ENCODE results near the gene CDH23.

CDH23 gene

DNA sequence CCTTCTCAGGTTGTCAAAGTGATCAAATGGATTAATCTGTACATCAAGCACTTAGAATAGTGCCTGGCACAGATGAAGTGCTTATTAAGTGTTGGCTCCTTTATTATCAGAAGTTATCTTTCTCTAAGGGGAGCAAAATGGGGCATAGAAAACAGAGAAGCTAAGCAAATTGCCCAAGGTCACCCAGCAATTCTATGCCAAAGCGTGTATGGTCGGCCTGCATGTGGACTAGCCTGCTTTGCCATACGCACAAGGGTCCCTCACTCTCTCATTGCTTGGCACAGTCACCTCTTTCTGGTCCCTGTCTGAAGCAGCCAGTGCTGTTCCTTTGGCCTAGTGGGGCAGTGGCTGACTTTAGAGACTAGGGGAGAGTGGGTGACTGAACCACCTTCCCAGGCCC, 45.3 kb downstream of the CDH23 start:
- DNase-seq = no peak

DNA sequence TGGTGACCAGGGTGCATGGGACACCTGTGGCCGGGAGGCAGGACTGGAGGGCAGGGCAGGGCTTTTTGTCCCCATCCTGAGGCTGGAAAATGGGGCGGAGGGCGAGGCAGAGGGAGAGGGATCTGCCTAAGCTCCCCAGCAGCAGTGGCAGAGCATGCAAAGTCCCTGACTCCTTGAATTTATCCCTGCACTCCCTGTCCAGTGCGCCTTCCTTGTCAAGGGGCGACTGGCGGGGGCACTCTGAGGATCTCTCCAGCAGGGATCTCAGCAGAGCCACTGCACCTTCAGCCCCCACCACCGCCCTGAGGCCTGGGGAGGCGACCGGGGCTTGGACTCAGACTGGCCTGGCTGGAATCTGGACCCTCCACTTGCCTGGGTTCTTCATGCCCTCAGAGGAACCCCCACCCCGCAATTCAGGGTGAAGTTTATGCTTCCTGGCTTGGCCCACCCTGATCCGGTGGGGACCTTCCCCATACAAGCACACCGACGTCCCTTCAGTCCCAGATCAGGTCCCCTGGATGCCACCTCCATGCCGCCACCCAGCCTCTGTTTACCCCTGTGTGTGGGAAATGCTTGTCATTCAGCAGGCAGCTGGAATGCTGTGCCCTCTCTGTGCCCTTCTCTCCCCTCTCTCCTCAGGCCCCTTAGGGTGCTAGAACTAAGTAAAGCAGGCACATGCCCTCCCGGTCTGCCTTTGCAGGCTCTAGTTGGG, 46.3 kb downstream of the CDH23 start:
- no peak for DNase-seq

DNA sequence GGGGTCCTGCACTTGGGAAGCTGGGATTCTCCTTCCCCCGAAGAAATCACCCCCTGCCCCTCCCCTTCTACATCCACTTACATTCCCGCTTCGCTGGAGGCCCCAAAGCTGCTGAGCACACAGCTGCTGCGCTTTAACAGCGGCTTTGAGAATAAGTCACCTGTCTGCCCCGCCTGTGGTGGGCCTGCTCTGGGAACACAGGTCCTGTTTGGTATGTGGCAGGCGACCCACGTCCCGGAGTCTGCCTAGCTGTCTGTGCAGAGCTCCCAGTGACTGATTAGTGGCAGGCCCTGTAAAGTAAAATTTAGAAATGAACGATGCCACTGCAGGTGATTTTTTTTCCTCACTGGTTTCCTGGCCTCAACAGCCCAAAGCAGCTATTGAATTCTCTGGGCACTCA, 47.0 kb downstream of the CDH23 start:
- no peak for DNase-seq

DNA sequence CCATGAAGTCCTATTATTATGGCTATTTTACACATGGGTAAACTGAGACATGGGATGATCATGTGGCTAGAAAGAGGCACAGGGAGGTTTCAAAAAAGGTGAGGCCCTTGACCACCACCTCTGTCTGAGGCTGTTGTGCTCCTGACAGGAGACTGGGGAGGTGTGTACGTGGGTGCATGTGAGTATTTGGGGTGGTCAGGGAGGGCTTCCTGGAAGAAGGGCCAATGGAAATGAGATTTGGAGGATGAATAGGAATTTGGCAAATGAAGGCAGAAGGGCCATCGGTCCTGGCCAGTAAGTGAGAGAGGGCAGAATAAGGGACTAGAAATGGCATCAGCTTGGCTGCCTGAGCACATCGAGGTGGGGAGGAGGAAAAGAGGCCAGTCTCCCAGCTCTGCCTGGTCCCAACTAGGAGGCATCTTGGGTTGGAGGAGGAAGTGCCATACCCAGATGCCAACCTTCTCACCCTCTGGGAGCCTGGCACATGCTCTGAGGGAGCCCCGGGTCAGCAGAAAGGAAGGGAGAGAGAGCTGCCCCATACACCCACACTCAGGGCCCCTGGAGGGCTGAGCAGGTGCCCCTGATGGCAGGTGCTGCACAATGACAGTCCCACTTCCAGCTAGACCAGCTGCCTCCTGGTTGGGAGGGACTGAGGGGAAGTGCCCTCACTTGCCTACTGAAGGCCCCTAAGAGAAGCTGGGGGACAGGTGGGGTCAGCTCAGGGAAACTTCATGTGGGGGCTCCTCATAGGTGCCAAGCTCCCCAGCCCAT, 47.7 kb downstream of the CDH23 start:
- DNase-seq = no peak

DNA sequence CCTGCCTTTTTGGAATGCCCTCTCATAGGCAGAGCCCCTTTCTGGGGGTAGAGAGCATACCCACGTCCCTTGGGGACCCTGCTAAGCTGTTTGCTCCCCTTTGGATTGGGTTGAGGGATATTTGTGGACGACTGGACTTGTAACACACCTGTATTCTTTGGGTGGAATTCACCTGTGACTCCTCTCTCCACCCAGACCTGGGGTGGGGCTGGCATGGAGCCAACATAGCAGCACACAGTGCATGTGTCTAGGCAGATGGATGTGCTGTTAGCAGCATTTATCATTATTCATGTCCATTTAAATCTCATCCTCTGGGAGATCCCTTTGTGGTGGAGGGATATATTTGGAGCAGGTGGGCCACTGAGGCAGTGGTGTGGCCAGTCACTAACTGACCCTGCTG, 51.0 kb downstream of the CDH23 start:
- no peak for DNase-seq

DNA sequence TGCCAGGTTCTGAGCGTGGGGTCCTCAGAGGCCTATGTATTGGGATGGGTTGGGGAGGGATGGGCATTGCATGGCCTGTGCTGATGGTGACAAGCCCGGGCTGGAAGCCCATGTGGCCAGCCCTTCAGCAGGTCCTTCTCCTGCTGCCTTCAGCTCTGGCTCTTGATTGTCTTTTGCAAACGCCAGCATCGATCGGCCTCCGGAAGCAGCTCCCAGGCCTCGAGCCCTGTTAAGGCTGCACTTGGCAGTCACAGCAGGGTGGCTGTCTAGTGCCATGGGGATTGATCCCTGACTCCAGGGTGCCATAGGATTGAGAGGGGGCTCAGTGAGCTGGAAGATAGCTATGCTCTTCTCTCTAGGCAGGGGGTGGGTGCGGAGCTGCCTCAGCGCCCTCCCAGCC, 51.4 kb downstream of the CDH23 start:
- DNase-seq = no peak

DNA sequence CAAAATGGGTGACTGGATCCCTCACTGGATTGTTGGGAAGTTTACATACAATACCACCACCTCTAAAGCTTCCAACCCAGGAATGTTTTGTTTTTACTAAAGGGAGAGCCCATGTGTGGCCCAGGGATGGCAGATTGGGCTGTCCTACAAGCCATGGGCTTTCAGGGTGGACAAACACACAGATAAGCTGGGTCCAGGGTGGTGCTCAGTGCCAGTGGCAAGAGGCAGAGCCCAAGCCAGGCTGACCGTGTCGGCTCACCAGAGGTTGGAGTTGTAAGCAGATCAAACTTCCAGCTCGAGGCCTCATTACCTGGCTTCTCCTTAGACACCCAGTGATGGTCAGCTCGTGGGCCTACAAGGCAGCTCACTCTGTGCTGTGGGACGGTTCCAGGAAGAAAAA, 52.3 kb downstream of the CDH23 start:
- no peak for DNase-seq

DNA sequence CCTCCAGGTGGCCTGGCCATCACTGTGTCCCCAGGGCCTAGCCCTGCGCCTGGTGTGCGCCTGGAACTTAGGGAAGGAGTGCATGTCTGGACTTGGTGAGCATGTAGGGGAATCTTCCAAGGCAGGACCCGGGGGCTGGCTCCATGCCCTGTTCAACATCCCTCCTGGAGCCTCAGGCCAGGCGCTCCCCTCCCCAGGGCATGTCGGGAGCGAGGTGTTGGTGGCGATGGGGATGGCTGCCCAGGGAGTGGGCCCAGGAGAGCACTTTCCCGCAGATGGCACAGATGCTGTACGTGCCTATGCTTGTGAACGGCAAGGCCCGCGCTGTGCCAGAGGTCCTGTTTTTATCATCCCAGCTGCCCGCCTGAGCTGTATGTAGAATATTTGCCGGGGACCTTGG, 55.0 kb downstream of the CDH23 start:
- no peak for DNase-seq

DNA sequence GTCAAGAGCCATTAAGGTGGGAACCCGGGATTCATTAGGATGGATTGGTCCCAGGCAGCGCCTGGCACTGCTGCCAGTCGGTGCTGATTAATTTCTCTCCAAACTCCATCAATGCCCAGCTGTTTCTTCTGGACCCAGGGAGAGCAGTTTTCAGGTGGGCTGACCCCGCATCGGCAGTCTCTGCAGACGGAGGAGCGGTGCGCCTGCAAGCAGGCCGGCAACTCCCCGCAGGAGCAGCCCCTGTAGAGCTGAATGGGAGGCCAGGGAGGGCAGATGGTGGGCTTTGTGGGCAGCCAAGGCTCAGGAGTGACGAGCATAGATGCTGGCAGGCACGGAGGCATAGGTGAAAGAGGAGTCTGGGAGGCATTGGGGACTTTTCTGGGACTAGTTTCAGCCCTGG, 56.5 kb downstream of the CDH23 start:
- DNase-seq = peak in 1 of 14 donors; percentile 29

DNA sequence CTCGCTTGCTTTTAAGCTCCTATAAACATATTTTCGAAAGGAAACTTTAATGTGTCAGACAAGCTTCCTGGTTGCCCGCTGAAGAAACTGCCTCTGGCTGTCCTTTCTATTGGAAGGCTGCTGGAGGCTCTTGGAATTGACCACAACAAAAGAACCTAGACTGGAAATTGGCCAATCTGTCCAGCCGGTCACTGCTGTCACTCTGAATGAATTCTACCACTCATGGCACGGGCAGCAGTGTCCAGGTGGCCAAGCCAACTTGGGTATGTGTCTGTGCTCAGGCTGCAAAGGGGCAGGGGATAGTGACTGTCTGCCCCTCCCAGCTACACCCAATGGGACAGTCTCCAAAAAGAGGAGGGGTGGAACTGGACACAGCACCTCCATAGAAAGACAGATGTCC, 57.6 kb downstream of the CDH23 start:
- DNase-seq = peak in 1 of 14 donors; percentile 86

DNA sequence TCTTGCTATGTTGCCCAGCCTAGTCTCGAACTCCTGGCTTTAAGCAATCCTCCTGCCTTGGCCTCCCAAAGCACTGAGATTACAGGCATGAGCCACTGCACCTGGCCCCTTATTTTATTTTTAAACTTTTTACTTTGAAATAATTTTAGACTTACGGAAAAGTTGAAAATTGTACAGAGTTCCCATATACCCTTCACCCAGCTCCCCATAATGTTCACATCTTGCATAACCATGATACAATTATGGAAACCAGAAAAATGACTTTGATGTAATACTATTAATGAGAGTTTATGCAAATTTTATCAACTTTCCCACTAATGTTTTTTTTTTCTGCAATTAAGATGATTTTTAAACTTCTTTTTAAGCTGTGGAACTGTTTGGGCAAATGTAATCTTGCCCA, 58.3 kb downstream of the CDH23 start:
- DNase-seq = no peak

DNA sequence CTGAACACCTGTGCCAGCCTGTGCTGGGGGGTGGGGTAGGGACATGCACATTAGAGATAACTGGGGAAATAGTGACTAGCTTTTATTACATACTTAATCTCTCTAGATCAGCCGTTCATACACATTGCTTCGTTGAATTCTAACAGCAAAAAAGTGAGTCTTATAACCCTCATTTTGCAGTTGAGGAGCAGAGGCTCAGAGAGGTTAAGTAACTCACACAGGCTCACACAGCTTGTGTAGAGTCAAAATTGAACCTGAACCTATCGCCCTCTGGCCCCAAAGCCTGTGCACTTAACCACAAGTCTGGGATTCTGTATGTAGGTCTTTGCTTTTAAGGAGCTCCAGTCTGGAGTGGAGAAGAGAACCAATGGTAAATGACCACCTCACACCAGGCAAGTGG, 59.9 kb downstream of the CDH23 start:
- no peak for DNase-seq

DNA sequence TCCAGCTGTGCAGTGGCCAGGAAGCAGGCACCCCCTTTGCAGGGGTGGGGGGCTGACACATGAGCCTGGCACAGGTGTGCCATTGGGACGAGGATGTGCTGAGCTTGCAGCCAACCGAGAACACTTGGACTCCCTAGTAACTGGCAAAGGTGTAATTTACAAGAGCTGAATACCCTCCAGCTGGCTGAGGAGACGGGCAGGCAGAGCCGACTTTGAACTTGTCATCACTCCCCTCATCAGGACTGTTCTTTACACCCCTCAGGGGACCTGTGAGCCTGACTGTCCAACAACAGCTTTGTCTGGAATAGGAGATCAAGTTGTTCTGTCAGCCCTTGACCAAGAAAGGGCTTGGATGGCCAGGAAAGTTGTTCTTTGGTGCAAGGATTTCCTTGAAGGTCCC, 61.2 kb downstream of the CDH23 start:
- DNase-seq = no peak

DNA sequence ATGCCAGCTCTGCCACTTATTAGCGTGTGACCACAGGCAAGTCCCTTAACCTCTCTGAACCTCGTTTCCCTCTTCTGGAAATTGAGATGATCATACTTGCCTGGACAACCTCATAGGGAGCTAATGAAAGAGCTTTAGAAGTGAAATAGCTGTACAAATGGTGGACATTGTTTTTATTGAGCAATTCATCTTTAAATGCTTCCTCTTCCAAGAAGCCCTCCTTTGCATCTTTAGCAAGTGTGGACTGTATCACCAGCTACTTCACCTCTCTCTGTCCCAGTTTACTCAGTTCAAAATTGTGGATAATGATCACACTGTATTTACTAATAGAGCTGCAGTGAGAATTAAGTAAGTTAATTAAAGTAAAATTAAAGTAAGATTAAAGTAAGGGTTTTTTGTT, 61.7 kb downstream of the CDH23 start:
- no peak for DNase-seq

DNA sequence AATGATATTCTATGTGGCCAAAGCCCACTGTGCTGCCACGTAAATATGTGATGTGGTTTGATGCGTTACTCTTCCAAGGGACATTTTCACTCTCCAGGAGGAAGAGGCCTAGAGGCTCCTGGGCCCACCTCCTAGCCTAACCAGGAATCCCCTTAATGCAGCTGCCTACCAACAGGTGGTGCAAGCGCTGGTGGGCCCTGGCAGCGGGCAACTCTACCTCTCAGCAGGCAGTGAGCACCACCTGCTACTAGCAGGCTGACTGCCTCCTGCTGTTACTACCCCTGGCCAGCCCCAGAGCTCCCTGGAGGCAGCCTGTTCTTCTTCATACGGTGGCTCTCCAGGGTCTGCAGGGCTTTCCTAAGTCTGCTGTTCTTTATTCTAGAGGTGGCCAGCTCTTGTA, 62.8 kb downstream of the CDH23 start:
- no peak for DNase-seq

DNA sequence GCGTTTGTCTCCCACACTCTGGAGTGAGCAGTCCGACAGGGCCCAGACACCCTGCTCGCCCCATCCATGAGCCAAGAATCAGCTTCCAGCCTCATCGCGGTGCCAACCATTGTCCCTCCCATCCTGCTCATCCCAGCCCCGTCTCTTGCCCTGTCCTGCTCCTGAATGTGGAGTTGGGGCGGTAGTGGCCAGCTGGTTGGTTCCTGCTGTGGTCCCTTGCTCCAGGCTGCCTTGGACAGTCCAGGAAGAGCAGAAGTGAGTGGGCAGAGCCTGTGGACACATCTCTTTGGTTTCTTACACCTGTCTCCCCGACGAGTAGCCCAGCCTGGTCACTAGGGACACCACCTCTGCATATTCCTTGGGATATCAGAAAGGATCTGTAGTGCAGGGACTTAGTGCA, 63.9 kb downstream of the CDH23 start:
- DNase-seq = peak in 1 of 14 donors; percentile 24

DNA sequence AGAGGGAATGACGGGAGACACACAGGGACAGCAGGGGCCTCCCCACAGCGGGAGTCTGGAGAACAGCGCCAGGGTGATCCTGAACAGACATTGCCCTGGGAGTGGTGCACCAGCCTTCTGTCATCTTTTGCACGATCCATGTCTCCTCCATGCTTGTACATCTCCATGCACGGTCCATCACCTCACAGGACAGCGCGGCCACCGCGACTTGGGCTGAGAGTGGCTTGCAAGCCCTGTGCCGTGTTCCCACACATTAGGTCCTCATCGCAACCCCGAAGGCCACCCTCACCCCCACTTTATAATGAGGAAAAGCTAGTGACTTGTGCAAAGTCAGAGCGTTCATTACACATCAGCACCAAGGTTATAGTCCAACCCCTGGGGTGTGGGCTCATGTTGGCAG, 64.7 kb downstream of the CDH23 start:
- no peak for DNase-seq

DNA sequence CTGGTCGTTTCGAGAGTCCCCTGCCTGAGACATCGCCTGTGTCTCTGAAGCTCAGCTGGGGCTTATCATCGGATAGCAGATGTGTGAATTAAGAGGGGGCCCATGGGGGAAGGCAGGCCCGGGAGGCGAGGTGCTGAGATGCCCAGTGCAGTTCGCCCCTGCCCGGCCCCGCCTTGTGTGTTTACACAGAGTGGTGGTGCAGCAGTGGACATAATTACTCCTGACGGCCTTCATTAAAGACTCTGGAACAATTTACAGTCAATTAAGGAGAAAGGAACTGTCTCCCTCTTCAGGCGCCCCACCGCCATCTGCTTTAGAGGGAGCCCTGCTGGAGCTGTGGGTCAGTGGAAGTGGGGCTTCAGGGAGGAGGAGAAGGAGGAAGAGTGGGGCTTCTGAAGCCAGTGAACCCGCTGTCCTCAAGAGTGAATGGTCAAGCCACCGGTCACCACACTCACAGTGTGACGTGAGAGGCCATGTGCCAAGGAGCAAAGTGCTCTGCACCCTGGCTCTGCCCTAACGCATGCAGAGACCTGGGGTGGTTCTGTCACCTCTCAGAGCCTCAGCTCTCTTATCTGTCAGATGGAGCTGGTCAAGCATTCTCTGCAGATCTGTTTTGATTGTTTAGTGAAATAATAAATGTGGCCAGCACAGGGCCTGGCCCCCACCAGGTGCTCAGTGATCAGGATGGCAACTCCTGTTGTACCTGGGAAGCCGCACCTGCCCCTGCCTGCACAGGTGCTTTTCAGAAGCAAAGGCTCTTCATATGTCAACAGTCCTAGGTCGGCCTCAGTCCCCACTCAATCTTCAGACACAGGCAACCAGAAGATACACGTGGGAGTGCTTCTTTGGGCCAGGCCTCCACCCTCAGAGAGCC, 65.6 kb downstream of the CDH23 start:
- DNase-seq = peak in 1 of 14 donors; percentile 87

DNA sequence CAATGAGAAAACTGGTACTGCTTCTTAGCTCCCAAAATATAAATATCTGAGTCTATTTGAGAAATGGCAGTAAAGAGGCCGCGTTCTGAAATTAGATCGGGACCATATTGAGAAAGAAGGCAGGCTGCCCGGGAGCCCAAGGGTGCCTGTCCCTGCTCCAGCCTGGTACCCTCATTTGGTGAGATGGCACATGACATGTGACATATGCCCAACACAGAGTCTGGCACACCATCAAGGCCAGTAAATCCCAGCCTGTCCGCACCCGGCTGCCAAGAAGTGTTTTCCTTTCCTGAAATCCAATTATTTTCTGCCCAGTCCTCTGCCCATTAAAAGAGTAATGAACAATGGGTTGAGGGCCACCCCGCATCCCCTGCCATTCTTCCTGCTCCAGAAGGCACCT, 66.4 kb downstream of the CDH23 start:
- peak in 3 of 14 donors; percentile 27 to 99 (median 57) for DNase-seq

DNA sequence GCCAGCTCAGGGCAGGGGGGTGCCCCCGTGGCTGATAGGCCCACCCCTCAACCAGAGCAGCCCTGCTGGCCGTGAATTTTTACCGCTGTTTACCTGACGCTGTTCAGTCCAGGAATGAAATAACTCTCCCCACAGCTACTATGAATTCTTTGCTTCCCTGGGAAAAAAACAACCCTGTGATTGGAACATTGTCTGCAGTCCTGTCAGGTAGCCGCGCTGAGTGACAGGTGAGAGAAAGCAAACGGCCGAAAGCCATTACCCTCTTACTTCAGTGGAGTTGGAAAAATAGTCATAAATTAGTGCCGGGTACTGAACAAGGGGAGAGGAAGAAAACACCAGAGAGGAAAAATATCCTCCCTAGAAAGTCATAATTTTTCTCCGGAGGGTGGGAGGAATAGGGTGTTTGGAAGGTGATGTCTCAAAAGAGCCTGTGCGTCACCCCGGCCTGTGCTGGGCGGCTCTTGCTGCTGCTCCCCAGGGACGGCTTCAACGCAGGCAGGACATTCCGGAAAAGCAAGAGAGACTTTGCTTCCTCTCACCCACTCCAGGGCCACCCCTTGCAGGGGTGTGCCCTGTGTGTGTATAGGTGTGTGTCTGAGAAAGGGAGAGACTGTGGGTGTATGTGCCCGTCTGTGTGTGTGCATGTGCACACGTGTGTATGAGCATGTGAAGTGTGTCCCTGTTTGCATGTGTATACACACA, 69.0 kb downstream of the CDH23 start:
- no peak for DNase-seq

DNA sequence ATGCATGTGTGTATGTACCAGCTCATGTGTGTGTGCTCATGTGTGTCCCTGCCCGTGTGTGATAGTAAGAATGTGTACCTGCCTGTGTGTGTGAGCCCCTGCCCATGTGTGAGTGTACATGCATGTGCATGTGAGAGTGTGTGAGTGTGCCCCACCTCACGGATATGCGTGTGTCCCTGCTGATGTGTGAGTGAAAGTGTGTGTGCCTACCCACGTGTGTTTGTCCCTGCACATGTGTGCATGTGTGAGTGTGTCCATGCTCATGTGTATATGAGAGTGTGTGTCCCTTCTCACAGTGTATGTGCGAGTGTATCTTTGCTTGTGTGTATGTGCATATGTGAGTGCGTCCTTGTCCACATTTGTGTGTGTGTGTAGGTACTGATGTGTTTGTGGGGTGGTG, 69.6 kb downstream of the CDH23 start:
- no peak for DNase-seq

DNA sequence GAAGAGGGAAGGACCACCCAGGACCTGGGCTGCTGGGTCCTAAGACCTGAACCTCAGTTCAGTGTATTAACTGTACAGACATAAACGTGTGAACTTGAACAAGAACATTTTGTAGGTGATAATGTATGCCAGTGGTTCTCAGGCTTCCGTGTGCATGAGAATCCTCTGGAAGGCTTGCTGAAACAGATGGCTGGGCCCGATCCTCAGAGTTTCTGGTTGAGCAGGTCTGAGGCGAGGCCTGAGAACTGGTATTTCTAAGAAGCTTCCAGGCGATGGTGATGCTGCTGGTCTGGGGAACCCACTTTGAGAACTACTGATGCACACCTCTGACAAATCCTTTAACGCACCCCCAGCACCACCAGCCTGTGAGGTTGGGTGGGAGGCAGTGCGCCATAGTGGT, 70.4 kb downstream of the CDH23 start:
- peak in 1 of 14 donors; percentile 30 for DNase-seq

All from C1 segment of cervical spinal cord (tissue), 14 donors.